ENCODE results near the gene RPS6KA2. TPM values are rescaled to one million over a fixed set of nuclear protein-coding genes. Genes with fewer than 3 reads are reported as not detected.

RPS6KA2 gene
- total RNA-seq, 3 donors from 2014 or later: 23.7 to 124 (median 56.4) TPM

- Histone ChIP-seq H3K4me1 (no peaks in the 10 kb centered on the region), H3K27me3 (no peaks in the 10 kb centered on the region), H3K36me3 (no peaks in the 10 kb centered on the region), H3K4me3 (no peak overlapping the region), H3K9me3 (no peaks in the 10 kb centered on the region), H3K27ac (no peak overlapping the region)
- DNase-seq (ENCODE audit: low spot score in 2 of 2): peak in 1 of 2 donors; percentile 50
- intact Hi-C loops (cut with DNase I; ENCODE audit: low total_unique reads): no loop called here
- TF ChIP-seq CTCF (IDR thresholded peaks at IDR 0.05) (no peak), POLR2A (IDR thresholded peaks at IDR 0.05) (no peak), POLR2AphosphoS5 (IDR thresholded peaks at IDR 0.05) (no peak)
Observed at GRCh38 chr6:166477647-166478365, 149.2 kb downstream of the RPS6KA2 start.

DNA sequence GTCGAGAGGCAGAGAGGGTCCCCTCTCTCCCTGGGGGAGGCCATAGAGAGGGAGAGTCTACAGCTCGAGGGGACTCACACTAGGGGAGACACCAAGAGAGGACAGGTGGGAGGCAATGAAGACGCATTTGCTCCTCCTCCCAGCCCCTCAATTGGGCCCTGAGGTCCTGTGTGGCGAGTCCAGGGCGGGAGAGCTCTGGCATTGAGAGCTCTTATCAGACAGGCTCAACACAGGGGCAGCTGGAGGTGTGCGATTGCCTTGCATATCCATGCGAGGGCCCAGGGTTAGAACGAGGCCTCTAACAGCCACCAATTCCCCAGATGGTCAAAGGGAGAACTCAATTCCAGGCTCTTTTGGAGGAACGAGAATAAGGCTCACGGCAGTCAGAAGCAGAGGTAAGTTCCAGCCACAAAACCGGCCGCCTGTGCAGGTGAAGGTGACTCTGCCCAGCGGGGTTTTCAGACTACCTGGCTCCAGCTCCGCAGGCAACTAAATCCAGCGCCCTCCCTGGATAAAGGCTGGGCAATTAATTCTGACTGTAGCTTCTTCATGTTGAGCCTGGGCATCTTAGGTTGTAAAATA, 150.3 kb downstream of the RPS6KA2 start:
- peak in 1 of 2 donors; percentile 33 for DNase-seq (ENCODE audit: low spot score in 2 of 2)
- Histone ChIP-seq H3K4me1 (no peaks in the 10 kb centered on the region), H3K9me3 (no peaks in the 10 kb centered on the region), H3K27ac (no peak overlapping the region), H3K4me3 (no peak overlapping the region), H3K36me3 (no peaks in the 10 kb centered on the region), H3K27me3 (no peaks in the 10 kb centered on the region)
- intact Hi-C loops (cut with DNase I; ENCODE audit: low total_unique reads): no loop called here
- TF ChIP-seq POLR2AphosphoS5 (IDR thresholded peaks at IDR 0.05): no peak
- TF ChIP-seq POLR2A (IDR thresholded peaks at IDR 0.05): no peak
- TF ChIP-seq CTCF (IDR thresholded peaks at IDR 0.05): no peak

GRCh38 chr6:166476061-166476591, 150.9 kb downstream of the RPS6KA2 start:
- TF ChIP-seq POLR2A (IDR thresholded peaks at IDR 0.05) (no peak), CTCF (IDR thresholded peaks at IDR 0.05) (no peak), POLR2AphosphoS5 (IDR thresholded peaks at IDR 0.05) (no peak)
- no peaks in the 10 kb centered on the region for H3K27me3 ChIP-seq
- no peaks in the 10 kb centered on the region for H3K36me3 ChIP-seq

GRCh38 chr6:166474721-166475565, 152.1 kb downstream of the RPS6KA2 start:
- no peaks in the 10 kb centered on the region for H3K4me1 ChIP-seq
- no peak for DNase-seq (ENCODE audit: low spot score in 2 of 2)
- intact Hi-C loops (cut with DNase I; ENCODE audit: low total_unique reads): no loop called here
- H3K27me3 ChIP-seq: no peaks in the 10 kb centered on the region
- H3K27ac ChIP-seq: no peak overlapping the region
- no peaks in the 10 kb centered on the region for H3K36me3 ChIP-seq
- TF ChIP-seq POLR2AphosphoS5 (IDR thresholded peaks at IDR 0.05) (no peak), POLR2A (IDR thresholded peaks at IDR 0.05) (no peak), CTCF (IDR thresholded peaks at IDR 0.05) (no peak)
- H3K9me3 ChIP-seq: no peaks in the 10 kb centered on the region
- H3K4me3 ChIP-seq: no peak overlapping the region

More at GRCh38 chr6:166476061-166476591, 150.9 kb downstream of the RPS6KA2 start:
- intact Hi-C loops (cut with DNase I; ENCODE audit: low total_unique reads): no loop called here
- no peak overlapping the region for H3K4me3 ChIP-seq
- H3K4me1 ChIP-seq: no peaks in the 10 kb centered on the region
- no peak overlapping the region for H3K27ac ChIP-seq
- no peak for DNase-seq (ENCODE audit: low spot score in 2 of 2)
- no peaks in the 10 kb centered on the region for H3K9me3 ChIP-seq

All from breast epithelium (tissue), 4 donors.